Hepatocyte (in vitro differentiated cells): ENCODE results near the gene NPAS3. TPM values are rescaled to one million over a fixed set of nuclear protein-coding genes. Genes with fewer than 3 reads are reported as not detected.

Experiments used
- DNase-seq: peaks from one replicate; pipeline ENCODE4 v3.0.0-alpha.2; 2016; ENCODE audit warnings: low spot score
- H2AFZ ChIP-seq: fragments of 200-600 bp; sonication (generic); 2 replicates; pipeline ENCODE4 v1.6.0; 2016; ENCODE audit warnings: antibody characterized with exemption, mild to moderate bottlenecking
- H3K27ac ChIP-seq: fragments of 200-600 bp; sonication (generic); 2 replicates; pipeline ENCODE4 v1.5.1; 2016; ENCODE audit warnings: mild to moderate bottlenecking
- H3K27me3 ChIP-seq: fragments of 200-600 bp; sonication (generic); 2 replicates; pipeline ENCODE4 v1.6.1; 2016
- H3K36me3 ChIP-seq: fragments of 200-600 bp; sonication (generic); replicated peaks from 2 replicates; pipeline ENCODE4 v1.5.1; 2016; ENCODE audit warnings: low read depth; ENCODE audit not compliant: insufficient read depth
- H3K4me1 ChIP-seq: fragments of 200-600 bp; sonication (generic); 2 replicates; pipeline ENCODE4 v1.5.1; 2016; ENCODE audit warnings: mild to moderate bottlenecking, moderate library complexity; ENCODE audit not compliant: insufficient read depth
- H3K4me2 ChIP-seq: fragments of 200-600 bp; sonication (generic); 2 replicates; pipeline ENCODE4 v1.6.0; 2016
- H3K4me3 ChIP-seq: fragments of 200-600 bp; sonication (generic); 2 replicates; pipeline ENCODE4 v1.5.1; 2016; ENCODE audit warnings: mild to moderate bottlenecking
- H3K79me2 ChIP-seq: fragments of 200-600 bp; sonication (generic); 2 replicates; pipeline ENCODE4 v1.6.0; 2017; ENCODE audit warnings: mild to moderate bottlenecking
- H3K9me2 ChIP-seq: fragments of 200-600 bp; sonication (generic); replicated peaks from 2 replicates; pipeline ENCODE4 v1.6.0; 2017; ENCODE audit warnings: mild to moderate bottlenecking; ENCODE audit not compliant: insufficient read depth
- H3K9me3 ChIP-seq: fragments of 200-600 bp; sonication (generic); 2 replicates; pipeline ENCODE4 v1.5.1; 2016; ENCODE audit warnings: low read depth, mild to moderate bottlenecking
- H4K20me1 ChIP-seq: fragments of 200-600 bp; sonication (generic); 2 replicates; pipeline ENCODE4 v1.6.0; 2016; ENCODE audit warnings: mild to moderate bottlenecking; ENCODE audit not compliant: insufficient read depth, poor library complexity, severe bottlenecking
- CTCF ChIP-seq: fragments of 200-600 bp; sonication (generic); IDR thresholded peaks from 2 replicates; pipeline ENCODE4 v1.5.1; 2016; ENCODE audit warnings: antibody characterized with exemption, mild to moderate bottlenecking; ENCODE audit not compliant: poor library complexity
- EZH2 ChIP-seq: fragments of 200-600 bp; sonication (generic); IDR thresholded peaks from 2 replicates; pipeline ENCODE4 v1.6.1; 2016; ENCODE audit warnings: antibody characterized with exemption, mild to moderate bottlenecking, borderline replicate concordance
- EZH2phosphoT487 ChIP-seq: fragments of 200-600 bp; sonication (generic); IDR thresholded peaks from one replicate; pipeline ENCODE4 v1.6.1; 2018; ENCODE audit warnings: antibody characterized with exemption, mild to moderate bottlenecking, low read depth, moderate library complexity; ENCODE audit not compliant: unreplicated experiment, severe bottlenecking
- WGBS: methylation state at CpG from one replicate; pipeline ENCODE4 v1.1.6; 2016; ENCODE audit warnings: low lambda C conversion rate; ENCODE audit errors: missing lambda C conversion rate; 5-methylcytosine and 5-hydroxymethylcytosine counted together
- polyA plus RNA-seq: library from polyadenylated mRNA; unstranded; fragments of >200 nt; fragmentation: Nextera tagmentation; extraction: Ambion mirVana; gene quantifications from 2 replicates; pipeline ENCODE4 v1.2.1, GENCODE V29; 2016
- total RNA-seq: library from RNA; depleted of rRNA; stranded (reverse); fragments of >200 nt; gene quantifications from 2 replicates; pipeline ENCODE4 v1.2.3, GENCODE V29; 2014

Gene NPAS3
- total and polyA plus RNA-seq, 2 experiments from 2014 or later = 0.11 to 1.1 TPM

GRCh38 chr14:32908196-32909084 is 30.2 kb upstream of the NPAS3 start:
- TF ChIP-seq EZH2phosphoT487 = no peak
- no peak for TF ChIP-seq CTCF
- no peak for TF ChIP-seq EZH2
- Histone ChIP-seq H3K36me3 (no peaks in the 10 kb centered on the region), H3K4me1 (no peaks in the 10 kb centered on the region), H3K9me2 (no peaks in the 10 kb centered on the region), H3K4me2 (no peak overlapping the region), H3K4me3 (no peak overlapping the region), H3K9me3 (no peaks in the 10 kb centered on the region), H4K20me1 (no peaks in the 10 kb centered on the region), H2AFZ (no peak overlapping the region), H3K27ac (no peak overlapping the region), H3K79me2 (no peaks in the 10 kb centered on the region), H3K27me3 (peaks cover 4% of the 10 kb centered on the region)
- 89% methylated on average over 9 of the region's 9 CpGs for WGBS
- DNase-seq = no peak

- no peaks in the 10 kb centered on the region for H3K9me2 ChIP-seq
- no peak overlapping the region for H3K27ac ChIP-seq
- H2AFZ ChIP-seq = no peak overlapping the region
- H4K20me1 ChIP-seq = no peaks in the 10 kb centered on the region
- H3K4me3 ChIP-seq = no peak overlapping the region
- no peak overlapping the region for H3K4me2 ChIP-seq
- peaks cover 4% of the 10 kb centered on the region for H3K27me3 ChIP-seq
- no peak for DNase-seq
- no peaks in the 10 kb centered on the region for H3K79me2 ChIP-seq
- no peaks in the 10 kb centered on the region for H3K4me1 ChIP-seq
- TF ChIP-seq EZH2phosphoT487 (no peak), CTCF (no peak), EZH2 (no peak)
- no peaks in the 10 kb centered on the region for H3K36me3 ChIP-seq
- no peaks in the 10 kb centered on the region for H3K9me3 ChIP-seq
- 67% methylated on average over 3 of the region's 3 CpGs for WGBS
Observed at GRCh38 chr14:32913725-32914124, 25.0 kb upstream of the NPAS3 start.

GRCh38 chr14:32914391-32914790 is 24.3 kb upstream of the NPAS3 start:
- Histone ChIP-seq H2AFZ (no peak overlapping the region), H3K9me2 (no peaks in the 10 kb centered on the region), H3K4me1 (no peaks in the 10 kb centered on the region), H3K27ac (no peak overlapping the region), H3K4me3 (no peak overlapping the region), H3K9me3 (no peaks in the 10 kb centered on the region), H3K27me3 (peaks cover 4% of the 10 kb centered on the region), H3K36me3 (no peaks in the 10 kb centered on the region), H3K4me2 (no peak overlapping the region), H4K20me1 (no peaks in the 10 kb centered on the region), H3K79me2 (no peaks in the 10 kb centered on the region)
- no peak for DNase-seq
- TF ChIP-seq EZH2 = no peak
- no peak for TF ChIP-seq EZH2phosphoT487
- no peak for TF ChIP-seq CTCF
- 92% methylated on average over 6 of the region's 6 CpGs for WGBS
